Dedifferentiated amniotic fluid mesenchymal stem cell (primary cell): ENCODE measurements around the gene OR51F1.
"Not testable (repeated sequence)": the region's sequence is repeated elsewhere in the genome, so short reads cannot be mapped to it uniquely, and the experiment has no call there.

Source experiments
- DNase-seq: peaks from one replicate; pipeline ENCODE4 v3.0.0-alpha.2; 2016; ENCODE audit errors: extremely low spot score

The OR51F1 gene, protein sequence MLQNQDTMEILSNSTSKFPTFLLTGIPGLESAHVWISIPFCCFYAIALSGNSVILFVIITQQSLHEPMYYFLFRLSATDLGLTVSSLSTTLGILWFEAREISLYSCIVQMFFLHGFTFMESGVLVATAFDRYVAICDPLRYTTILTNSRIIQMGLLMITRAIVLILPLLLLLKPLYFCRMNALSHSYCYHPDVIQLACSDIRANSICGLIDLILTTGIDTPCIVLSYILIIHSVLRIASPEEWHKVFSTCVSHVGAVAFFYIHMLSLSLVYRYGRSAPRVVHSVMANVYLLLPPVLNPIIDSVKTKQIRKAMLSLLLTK

DNA sequence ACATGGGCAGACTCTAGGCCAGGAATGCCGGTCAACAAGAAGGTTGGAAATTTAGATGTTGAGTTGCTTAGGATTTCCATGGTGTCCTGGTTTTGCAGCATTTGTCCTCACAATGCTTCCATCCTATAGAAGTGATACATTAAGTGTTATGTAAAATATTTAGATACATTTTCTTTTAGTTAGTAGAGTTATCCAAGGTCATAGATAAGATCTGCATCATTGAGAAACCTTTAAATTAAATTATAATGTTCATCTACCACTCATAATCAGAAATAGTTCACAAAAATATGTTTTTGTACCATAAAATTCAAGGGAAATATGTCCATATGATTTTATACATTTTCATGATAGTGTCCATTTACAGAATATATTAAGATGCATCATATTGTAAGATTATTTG lies at the start of gene OR51F1:
TSS of gene OR51F1 (minus strand) at position 101 of the 400 bp plus-strand sequence. CDS start at position 101, 0 bp downstream.
- no peak for DNase-seq

DNA sequence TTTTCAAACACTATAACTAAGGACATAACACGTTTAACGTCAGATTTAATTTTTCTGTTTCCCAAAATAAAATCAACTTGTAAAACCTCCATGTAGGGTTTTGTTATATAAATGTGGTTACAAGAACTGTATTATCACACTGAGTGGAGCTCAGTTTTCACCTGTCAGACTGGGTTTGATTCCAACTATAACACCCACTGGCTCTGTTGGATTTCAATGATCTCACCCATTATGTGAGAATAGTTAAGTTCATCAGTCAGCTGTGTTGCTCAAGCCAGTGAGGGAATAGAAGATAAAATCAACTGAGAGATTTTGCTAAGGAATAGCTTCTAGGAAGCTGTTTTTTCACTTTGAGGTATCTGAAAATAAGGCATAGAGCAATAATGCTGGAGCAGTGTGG lies 39.5 kb upstream of the OR51F1 start:
- DNase-seq = no peak

DNA sequence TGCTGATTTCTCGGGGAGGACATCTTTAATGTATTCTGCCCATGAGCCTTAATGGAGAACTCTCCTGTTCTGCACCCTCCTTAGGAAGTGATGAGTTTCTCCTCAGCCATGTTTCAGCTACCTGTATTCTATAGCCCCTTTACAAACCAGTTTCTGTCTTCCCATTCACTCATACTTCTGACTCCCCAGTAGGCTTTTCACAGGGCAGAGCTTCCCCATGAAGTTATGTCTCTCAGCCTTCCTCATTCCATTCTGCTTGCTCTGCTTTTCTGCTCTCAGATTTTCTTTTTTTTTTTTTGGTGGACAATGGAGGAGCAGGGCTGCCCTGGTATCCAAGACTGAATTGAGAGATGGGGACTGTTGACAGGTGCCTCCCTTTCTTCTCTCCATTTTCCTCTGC lies 38.7 kb upstream of the OR51F1 start:
- DNase-seq = no peak

DNA sequence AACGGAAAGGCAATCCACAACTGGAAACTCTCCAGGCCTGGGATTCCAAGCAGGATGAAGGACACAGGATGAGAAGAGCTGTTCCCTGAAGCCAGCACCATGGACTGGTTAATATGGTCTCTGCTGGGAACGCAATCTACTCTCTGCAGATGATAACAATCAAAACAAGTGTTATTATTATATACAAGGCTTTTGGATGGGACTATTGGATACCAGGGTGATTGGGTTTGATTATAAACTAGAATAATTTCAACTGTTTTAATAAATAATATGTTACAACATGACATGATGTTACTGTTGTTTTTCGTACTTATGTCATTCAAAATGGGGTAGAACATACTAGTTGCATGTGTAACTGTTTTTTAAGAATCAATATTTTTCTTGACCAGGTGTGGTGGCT lies 34.5 kb upstream of the OR51F1 start, which contains the start of gene OR52R1:
TSS of gene OR52R1 (minus strand) at position 101 of the 400 bp plus-strand sequence. CDS start at position 101, 0 bp downstream.
- DNase-seq = no peak

DNA sequence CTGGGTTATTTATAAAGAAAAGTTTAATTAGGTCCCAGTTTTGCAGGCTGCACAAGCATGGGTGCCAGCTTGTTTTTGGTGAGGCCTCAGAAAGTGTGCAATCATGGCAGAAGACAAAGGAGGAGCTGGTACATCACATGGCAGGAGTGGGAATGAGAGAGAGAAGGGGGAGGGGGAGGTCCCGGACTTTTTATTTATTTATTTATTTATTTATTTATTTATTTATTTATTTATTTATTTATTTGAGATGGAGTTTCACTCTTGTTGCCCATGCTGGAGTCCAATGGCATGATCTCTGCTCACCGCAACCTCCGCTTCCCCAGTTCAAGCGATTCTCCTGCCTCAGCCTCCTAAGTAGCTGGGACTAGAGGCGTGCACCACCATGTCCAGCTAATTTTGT lies 31.6 kb upstream of the OR51F1 start:
- DNase-seq = not testable (repeated sequence)

DNA sequence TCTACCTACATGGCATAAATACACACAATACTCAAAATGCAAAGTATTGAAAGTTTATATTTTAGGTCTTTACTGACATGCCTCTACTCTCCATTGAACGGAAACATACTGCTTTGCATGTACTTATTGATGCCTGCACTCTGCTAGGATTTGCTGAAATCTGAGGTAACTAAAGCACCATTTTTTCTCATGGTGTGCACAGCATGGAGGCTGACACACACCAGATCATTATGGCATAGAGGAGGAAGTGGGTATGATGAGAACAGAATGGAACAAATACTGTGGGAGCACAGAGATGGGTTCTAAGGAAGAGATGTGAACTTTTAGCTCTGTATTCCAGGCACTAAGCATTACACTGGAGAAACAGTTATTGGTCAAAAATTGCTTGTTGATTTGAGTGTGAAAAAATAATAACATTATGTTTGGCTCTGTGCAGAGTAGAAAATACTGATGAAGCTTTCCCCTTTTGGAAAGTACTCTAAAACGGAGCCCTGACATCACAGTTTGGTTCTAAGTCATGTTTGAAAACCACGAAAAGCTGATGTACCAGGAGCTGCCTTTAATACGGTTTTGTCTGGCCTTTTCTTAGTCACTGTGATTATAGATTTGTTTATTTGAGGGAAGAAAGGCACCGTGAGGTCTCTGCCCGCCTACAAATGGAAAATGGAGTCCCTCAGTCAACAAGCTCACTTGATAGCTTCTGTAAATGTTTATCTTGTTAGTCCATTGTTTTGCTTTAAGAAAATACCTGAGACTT lies 28.9 kb upstream of the OR51F1 start:
- DNase-seq = no peak

DNA sequence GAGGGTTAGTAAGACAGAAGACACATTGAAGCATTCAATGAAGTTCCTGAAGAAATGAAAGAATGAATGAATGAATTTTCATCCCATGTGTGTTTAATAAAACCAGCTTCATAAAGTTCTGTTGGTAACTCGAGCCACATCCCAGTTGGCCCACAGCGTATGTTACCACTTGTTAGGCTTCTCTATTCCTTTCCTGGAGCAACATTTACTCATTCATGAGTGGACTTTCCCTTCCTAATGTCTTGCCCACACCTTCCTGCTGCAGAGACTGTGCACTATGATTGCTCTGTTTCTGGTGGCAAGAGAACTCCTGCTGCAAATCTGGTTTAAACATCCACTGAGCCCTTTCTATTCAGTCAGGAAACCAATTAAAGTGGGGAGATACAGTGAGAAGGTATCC lies 27.5 kb upstream of the OR51F1 start:
- DNase-seq = no peak

DNA sequence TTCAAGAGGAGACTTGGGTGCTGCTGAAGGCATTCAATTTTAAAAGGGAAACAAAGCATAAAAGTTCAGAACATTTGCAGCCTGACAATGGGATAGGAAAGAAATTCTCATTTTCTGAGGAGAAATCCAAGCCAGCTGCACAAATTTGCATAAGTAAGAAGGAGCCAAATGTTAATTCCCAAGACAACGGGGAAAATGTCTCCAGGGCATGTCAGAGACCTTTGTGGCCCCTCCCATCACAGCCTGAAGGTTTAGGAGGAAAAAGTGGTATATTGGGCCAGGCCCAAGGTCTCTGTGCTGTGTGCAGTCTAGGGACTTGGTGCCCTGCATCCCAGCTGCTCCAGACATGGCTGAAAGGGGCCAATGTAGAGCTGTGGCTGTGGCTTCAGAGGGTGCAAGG lies 12.7 kb upstream of the OR51F1 start:
- DNase-seq = no peak

DNA sequence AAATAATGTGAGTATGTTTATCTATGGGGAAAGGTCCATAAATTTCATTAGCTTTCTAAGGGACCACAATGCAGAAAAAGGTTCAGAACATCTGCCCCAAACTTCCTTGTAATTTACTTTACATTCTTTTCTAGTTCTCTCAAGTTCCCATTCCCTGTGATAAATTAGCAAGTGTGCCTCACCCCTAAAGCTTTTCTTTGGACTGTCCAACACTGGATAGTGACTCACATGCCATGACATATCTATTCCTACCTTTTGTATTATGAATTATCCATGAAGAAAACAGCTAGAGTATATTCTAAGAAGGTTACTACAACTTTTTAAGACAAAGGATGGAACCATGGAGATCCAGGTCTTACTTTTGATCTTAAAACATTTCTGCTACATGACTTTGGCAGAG lies 1.6 kb downstream of the OR51F1 start:
- DNase-seq = no peak

DNA sequence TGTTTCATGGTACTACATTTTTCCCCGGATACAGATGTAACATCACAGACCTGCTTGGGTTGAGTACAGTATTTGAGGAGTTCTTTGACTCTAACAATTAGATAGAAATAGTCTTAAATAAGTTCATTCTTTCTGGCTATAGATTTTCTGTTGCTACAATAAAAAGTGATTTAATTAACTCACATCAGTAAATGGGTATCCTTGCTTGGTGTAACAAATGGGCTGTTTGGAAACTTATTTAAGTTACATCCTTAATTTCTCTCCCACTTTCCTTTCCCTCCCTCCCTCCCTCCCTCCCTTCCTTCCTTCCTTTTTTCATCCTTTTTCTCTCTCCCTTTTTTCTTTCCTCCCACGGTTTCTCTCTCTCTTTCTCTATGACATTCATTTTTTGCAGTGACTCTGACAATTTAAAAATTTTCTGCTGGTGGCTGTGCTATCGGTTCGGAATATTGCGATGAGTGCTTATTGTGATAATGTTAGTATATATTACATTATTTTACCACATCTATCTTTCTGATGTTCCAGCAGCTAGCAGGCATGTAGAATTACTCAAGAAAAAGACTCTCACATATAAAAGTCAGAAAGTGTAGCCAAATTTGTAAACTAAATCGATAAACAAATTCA lies 3.2 kb downstream of the OR51F1 start:
- no peak for DNase-seq

DNA sequence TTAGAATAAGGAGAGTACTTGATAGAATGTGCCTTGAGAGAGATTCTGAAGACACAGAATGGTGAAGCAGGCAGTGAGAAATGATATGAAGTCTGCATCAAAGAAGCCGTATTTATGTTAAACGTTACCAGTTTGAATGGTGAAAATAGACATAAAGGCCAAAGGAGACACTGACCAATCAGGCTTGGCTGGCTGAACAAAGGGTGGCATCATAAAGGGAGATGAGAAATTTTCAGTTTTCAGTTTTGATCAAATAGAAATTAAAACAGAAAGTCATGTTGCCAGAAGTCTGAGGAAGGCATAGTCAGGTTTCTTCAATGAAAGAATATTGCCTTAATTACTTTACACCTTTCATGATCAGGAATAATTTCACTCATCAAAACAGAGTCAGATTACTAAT lies 6.6 kb downstream of the OR51F1 start:
- no peak for DNase-seq

DNA sequence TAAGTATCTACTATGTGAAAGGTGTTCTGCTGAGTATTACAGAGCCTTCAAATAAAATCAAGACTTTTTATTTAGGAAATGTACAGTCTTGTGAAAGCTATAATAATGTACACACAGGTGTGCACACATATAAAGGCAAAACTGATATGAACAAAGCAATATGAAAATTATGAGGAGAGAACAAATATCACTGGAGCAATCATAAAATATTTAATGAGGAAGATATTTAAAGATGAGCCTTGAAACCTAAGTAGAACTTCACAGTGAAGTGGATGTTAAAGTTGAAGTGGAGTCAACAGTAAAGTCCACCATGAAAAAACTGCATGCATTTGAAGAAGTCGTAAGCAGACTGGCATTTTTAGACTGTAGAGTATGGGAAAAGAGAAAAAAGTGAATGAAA lies 18.5 kb downstream of the OR51F1 start:
- no peak for DNase-seq

DNA sequence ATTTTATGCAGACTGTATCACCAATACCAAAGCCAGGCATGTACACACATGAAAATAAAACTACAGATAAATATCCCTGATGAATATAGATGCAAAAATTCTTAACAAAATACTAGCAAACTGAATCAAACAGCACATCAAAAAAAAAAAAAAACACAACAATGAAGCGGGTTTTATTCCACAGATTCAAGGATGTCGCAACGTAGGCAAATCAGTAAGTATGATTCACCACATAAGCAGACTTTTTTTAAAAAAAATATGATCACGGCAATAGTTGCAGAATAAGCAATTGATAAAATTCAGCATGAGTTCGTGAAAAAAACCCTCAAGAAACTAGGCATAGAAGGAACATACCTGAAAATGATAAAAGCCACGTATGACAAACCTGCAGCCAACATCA lies 21.3 kb downstream of the OR51F1 start:
- no peak for DNase-seq

DNA sequence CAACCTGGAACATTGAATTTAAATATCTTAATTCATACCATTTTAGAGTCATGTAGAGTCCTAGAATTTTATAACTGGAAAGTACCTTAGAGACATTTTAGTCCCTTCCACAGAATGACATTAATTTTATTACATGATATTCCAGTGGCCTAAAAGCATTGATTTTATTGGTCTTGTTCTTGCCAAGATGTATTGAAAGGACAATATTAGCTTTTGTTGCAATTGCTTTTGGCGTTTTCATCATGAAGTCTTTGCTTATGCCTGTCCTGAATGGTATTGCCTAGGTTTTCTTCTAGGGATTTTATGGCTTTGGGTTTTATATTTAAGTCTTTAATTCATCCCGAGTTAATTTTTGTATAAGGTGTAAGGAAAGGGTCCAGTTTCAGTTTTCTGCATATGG lies 29.0 kb downstream of the OR51F1 start:
- no peak for DNase-seq

DNA sequence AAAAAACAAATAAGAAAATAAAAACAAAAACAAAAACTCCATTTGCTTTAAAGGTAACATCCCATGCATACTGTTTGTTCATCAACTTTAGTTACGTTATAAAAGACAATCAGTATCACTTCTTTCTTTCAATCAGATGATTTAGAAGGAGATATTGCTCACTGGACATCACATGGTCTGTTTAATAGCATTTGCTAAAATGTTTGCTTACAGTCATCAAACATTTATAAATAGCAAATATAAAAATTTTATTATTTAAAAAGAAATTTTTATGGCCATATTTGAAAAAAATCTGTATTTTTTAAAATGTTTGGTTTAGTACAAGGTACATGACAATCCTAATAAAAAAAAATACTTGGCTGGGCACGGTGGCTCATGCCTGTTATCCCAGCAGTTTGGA lies 42.6 kb downstream of the OR51F1 start:
- DNase-seq = no peak

DNA sequence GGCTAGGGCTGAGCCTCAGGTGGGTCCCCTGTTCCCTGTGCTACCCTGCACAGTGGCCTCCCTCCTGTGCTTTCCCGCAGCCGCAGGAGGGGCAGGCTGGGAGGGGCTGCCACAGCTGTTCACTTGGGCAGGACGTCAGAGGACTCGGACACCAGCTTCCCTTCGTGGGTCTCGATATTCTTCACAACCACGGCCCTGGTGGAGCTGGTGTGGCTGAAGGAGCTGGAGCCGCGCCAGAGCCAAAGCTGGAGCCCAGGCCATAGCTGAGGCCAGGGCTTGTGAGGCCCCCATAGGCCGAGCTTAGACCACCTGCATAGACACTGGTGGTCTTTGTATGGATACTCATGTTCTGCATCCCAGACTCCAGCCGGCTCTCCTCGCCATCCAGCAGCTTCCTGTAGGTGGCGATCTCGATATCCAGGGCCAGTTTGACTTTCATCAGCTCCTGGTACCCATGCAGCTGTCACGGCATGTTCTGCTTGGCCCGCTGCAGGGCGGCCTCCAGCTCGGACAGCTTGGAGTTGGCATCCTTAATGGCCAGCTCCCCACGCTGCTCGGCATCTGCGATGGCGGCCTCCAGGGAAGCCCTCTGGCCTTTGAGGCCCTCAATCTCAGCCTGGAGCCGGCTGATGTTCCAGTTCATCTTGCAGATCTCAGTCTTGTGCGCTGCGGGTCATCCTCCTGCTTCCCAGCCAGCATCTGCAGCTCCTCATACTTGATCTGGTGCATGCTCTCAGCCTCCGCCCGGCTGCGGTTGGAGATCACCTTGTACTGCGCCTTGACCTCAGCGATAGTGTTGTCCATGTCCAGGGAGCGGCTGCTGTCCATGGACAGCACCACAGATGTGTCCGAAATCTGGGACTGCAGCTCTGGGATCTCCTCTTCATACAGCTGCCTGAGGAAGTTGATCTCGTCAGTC lies 46.9 kb downstream of the OR51F1 start:
- not testable (repeated sequence) for DNase-seq
